Breast epithelium (tissue), 4 donors: ENCODE data around the gene TTLL10. TPM values are rescaled to one million over a fixed set of nuclear protein-coding genes. Genes with fewer than 3 reads are reported as not detected.
"Not testable (repeated sequence)": the region's sequence is repeated elsewhere in the genome, so short reads cannot be mapped to it uniquely, and the experiment has no call there.

Experiments
- DNase-seq, 2 donors: peaks; one replicate each; pipeline ENCODE4 v3.0.0-alpha.2; 2019; ENCODE audit warnings: low spot score in 2 of 2
- H3K27ac ChIP-seq, 2 donors: fragments of 200-600 bp; sonication (generic) in 1 of 2; one replicate each; pipeline ENCODE4 v1.5.1; 2016 to 2019; ENCODE audit warnings: mild to moderate bottlenecking in 1 of 2
- H3K27me3 ChIP-seq, 2 donors: fragments of 200-600 bp; sonication (generic) in 1 of 2; one replicate each; pipeline versions ENCODE4 v1.5.1 to v1.6.0; 2017 to 2019; ENCODE audit warnings: control low read depth in 1 of 2, mild to moderate bottlenecking in 1 of 2
- H3K36me3 ChIP-seq: fragments of 200-600 bp; one replicate; pipeline ENCODE4 v1.5.1; 2019
- H3K4me1 ChIP-seq, 2 donors: fragments of 200-600 bp; sonication (generic); one replicate each; pipeline ENCODE4 v1.5.1; 2016 to 2019; ENCODE audit warnings: control low read depth in 1 of 2
- H3K4me3 ChIP-seq, 3 donors: fragments of 200-600 bp; sonication (generic); 1 replicate in 2 of 3; 2 replicates in 1 of 3; pipeline ENCODE4 v1.5.1; 2016 to 2019; ENCODE audit warnings: mild to moderate bottlenecking in 3 of 3, moderate library complexity in 2 of 3
- H3K9me3 ChIP-seq, 2 donors: fragments of 200-600 bp; sonication (generic) in 1 of 2; one replicate each; pipeline ENCODE4 v1.5.1; 2016 to 2019; ENCODE audit warnings: control low read depth in 1 of 2
- CTCF ChIP-seq, 3 donors: fragments of 450-650 bp; IDR thresholded peaks; one replicate each; pipeline ENCODE4 v1.5.1; 2016 to 2017; ENCODE audit warnings: antibody characterized with exemption in 3 of 3, mild to moderate bottlenecking in 3 of 3, moderate library complexity in 3 of 3
- POLR2A ChIP-seq: fragments of 450-650 bp; IDR thresholded peaks from one replicate; pipeline ENCODE4 v1.6.1; 2016; ENCODE audit warnings: antibody characterized with exemption, mild to moderate bottlenecking, moderate library complexity
- POLR2AphosphoS5 ChIP-seq, 3 donors: sonication (generic); formaldehyde crosslinking; IDR thresholded peaks; one replicate each; pipeline ENCODE4 v1.6.1; 2017; ENCODE audit warnings: antibody characterized with exemption in 3 of 3
- intact Hi-C: fragments of 100-400 bp; cut with DNase I; formaldehyde crosslinking; loops from one replicate; pipeline ENCODE4 v1.15.1; 2023; ENCODE audit warnings: low total_unique reads
- total RNA-seq, 3 donors: library from RNA; depleted of rRNA; stranded (reverse); fragments of >200 nt; gene quantifications; one replicate each; pipeline ENCODE4 v1.1.0, GENCODE V29; 2016

TTLL10 gene
- total RNA-seq, 3 donors from 2014 or later = 0.15 to 0.33 (median 0.16) TPM

DNA sequence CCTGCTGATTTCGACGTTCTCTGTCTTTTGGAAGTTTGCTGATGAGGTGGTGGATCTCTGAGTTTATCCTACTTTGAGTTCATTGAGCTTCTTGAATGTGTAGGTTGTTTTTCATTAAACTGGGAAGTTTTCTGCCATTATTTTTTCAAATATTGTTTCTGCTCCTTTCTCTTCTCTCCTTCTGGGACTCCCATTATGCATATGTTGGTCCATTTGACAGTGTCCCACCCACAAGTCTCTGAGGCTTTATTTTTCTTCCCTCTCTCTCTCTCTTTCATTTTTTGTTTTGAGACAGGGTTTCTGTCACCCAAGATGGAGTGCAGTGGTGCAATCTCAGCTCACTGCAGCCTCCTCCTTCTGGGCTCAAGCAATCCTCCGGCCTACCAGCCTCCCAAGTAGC, 21.0 kb downstream of the TTLL10 start:
- Histone ChIP-seq H3K4me1 (no peaks in the 10 kb centered on the region), H3K36me3 (no peaks in the 10 kb centered on the region), H3K4me3 (no peak overlapping the region), H3K27me3 (no peaks in the 10 kb centered on the region), H3K9me3 (peaks cover 0 to 4% of the 10 kb centered on the region in 2 donors), H3K27ac (no peak overlapping the region)
- intact Hi-C loops = no loop called here
- DNase-seq = no peak
- TF ChIP-seq POLR2AphosphoS5 (IDR thresholded peaks at IDR 0.05) (no peak), CTCF (IDR thresholded peaks at IDR 0.05) (no peak), POLR2A (no peak)

- intact Hi-C loops, DNase-seq, H3K27ac ChIP-seq, H3K4me3 ChIP-seq, H3K27me3 ChIP-seq, H3K9me3 ChIP-seq, H3K4me1 ChIP-seq, H3K36me3 ChIP-seq: not testable (repeated sequence)
Observed at GRCh38 chr1:1195726-1196125, 22.0 kb downstream of the TTLL10 start.

DNA sequence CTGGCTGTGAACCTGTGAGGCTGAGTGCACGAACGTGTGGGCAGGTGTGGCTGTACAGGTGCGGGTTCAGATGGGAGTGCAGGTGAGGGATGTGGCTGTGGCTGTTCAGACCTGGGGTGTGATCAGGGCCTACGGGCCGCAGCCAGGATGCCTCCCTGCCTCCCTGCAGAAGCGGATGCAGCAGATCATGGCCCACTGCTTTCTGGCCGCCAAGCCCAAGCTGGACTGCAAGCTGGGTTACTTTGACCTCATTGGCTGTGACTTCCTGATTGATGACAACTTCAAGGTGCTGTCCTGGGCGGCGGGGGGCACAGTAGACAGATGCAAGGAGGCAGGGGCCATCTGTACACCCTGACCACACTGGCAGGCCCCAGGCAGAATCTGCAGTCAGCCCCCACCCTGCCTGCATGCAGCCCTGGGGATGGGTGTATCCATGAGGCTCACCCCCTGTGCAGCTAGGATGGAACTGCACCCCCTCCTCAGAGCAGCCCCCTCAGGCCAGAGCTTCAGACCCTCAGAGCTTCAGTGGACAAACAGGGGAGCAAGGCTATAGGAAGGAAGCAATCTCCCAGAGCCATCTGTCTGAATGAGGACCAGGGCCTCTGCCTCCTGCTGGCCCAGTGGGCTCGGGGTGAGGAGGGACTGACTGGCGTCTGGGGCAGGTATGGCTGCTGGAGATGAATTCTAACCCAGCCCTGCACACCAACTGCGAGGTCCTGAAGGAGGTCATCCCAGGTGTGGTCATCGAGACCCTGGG, 22.9 kb downstream of the TTLL10 start:
- DNase-seq = no peak
- intact Hi-C loops = no loop called here
- no peak overlapping the region for H3K4me3 ChIP-seq
- no peaks in the 10 kb centered on the region for H3K4me1 ChIP-seq
- H3K27me3 ChIP-seq = no peaks in the 10 kb centered on the region
- H3K27ac ChIP-seq = no peak overlapping the region
- no peak for TF ChIP-seq POLR2A
- TF ChIP-seq CTCF (IDR thresholded peaks at IDR 0.05) = no peak
- H3K36me3 ChIP-seq = no peaks in the 10 kb centered on the region
- H3K9me3 ChIP-seq = peaks cover 0 to 4% of the 10 kb centered on the region in 2 donors

GRCh38 chr1:1197188-1197500, 23.5 kb downstream of the TTLL10 start:
- Histone ChIP-seq H3K4me3 (no peak overlapping the region), H3K27me3 (no peaks in the 10 kb centered on the region), H3K27ac (no peak overlapping the region), H3K4me1 (no peaks in the 10 kb centered on the region), H3K36me3 (no peaks in the 10 kb centered on the region), H3K9me3 (peaks cover 0 to 4% of the 10 kb centered on the region in 2 donors)
- TF ChIP-seq CTCF (IDR thresholded peaks at IDR 0.05) = no peak
- TF ChIP-seq POLR2A = no peak
- no peak for TF ChIP-seq POLR2AphosphoS5 (IDR thresholded peaks at IDR 0.05)
- intact Hi-C loops = no loop called here
- no peak for DNase-seq

- Histone ChIP-seq H3K36me3 (no peaks in the 10 kb centered on the region), H3K4me1 (no peaks in the 10 kb centered on the region), H3K27ac (no peak overlapping the region), H3K9me3 (peaks cover 0 to 4% of the 10 kb centered on the region in 2 donors), H3K27me3 (no peaks in the 10 kb centered on the region), H3K4me3 (no peak overlapping the region)
- DNase-seq = no peak
- intact Hi-C loops = no loop called here
- TF ChIP-seq CTCF (IDR thresholded peaks at IDR 0.05) = no peak
- TF ChIP-seq POLR2A = no peak
Observed at GRCh38 chr1:1197551-1198422, 24.1 kb downstream of the TTLL10 start.
